ENCODE data around the gene A4GNT.
"Not testable (repeated sequence)": the region's sequence is repeated elsewhere in the genome, so short reads cannot be mapped to it uniquely, and the experiment has no call there.

The A4GNT gene

GRCh38 chr3:138118612-138119422 is 13.4 kb downstream of the A4GNT start:
- DNase-seq: peak; percentile 59 to 78

- DNase-seq: peak; percentile 77 to 79
Observed at GRCh38 chr3:138114988-138115971, 16.9 kb downstream of the A4GNT start, which contains the start of gene DZIP1L. DZIP1L (minus strand) TSS chr3:138115608; CDS start chr3:138103971, 11,637 bp downstream.

GRCh38 chr3:138114431-138114918 is 17.7 kb downstream of the A4GNT start:
- peak in 1 of 2 experiments; percentile 20 for DNase-seq

- peak in 1 of 2 experiments; percentile 18 for DNase-seq
Observed at GRCh38 chr3:138113326-138113725, 18.9 kb downstream of the A4GNT start.

- DNase-seq: no peak
Observed at GRCh38 chr3:138112362-138112761, 19.8 kb downstream of the A4GNT start.

GRCh38 chr3:138105598-138105997 is 26.6 kb downstream of the A4GNT start:
- no peak for DNase-seq

- DNase-seq: no peak
Observed at GRCh38 chr3:138103466-138103865, 28.7 kb downstream of the A4GNT start.

GRCh38 chr3:138101351-138101940 is 30.7 kb downstream of the A4GNT start:
- DNase-seq: not testable (repeated sequence)

- DNase-seq: no peak
Observed at GRCh38 chr3:138099417-138099816, 32.8 kb downstream of the A4GNT start.

GRCh38 chr3:138097192-138098172 is 34.7 kb downstream of the A4GNT start:
- no peak for DNase-seq

GRCh38 chr3:138093721-138094120 is 38.5 kb downstream of the A4GNT start:
- DNase-seq: no peak

- no peak for DNase-seq
Observed at GRCh38 chr3:138092023-138092422, 40.2 kb downstream of the A4GNT start.

GRCh38 chr3:138089091-138089490 is 43.1 kb downstream of the A4GNT start:
- DNase-seq: no peak

GRCh38 chr3:138085745-138086144 is 46.4 kb downstream of the A4GNT start:
- DNase-seq: not testable (repeated sequence)

- no peak for DNase-seq
Observed at GRCh38 chr3:138084196-138084595, 48.0 kb downstream of the A4GNT start.

- no peak for DNase-seq
Observed at GRCh38 chr3:138082992-138083386, 49.2 kb downstream of the A4GNT start.

GRCh38 chr3:138082085-138082991 is 49.9 kb downstream of the A4GNT start:
- no peak for DNase-seq

GRCh38 chr3:138081371-138082084 is 50.7 kb downstream of the A4GNT start:
- DNase-seq: no peak

- DNase-seq: no peak
Observed at GRCh38 chr3:138079901-138080300, 52.3 kb downstream of the A4GNT start.

- no peak for DNase-seq
Observed at GRCh38 chr3:138078901-138079344, 53.3 kb downstream of the A4GNT start.

Data from NCI-H524 (cell line).